Measurements from ENCODE around the gene PIKFYVE.
"Not testable (repeated sequence)": the region's sequence is repeated elsewhere in the genome, so short reads cannot be mapped to it uniquely, and the experiment has no call there.

The PIKFYVE gene

DNA sequence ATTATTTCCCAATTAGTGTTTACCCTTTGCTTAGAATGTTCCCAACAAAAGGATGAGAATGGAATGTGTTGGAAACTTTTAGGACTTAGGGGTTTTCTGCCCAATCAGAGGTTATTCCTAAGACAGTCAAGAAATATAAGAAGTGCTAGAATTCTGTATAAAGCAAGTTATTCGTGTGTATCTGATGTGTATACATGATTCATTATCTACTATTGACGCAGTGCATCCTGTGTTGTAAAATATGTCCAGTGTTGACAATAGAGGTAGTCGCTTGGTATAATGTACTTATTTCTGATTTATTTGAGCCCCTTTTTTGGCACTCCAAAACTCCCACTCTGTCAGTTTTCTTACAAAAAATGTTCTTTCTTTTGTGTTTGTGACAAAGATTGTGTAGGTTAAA, 881 bp downstream of the PIKFYVE start:
- peaks cover 7% of the 10 kb centered on the region in 2 experiments for H3K36me3 ChIP-seq (ENCODE audit: control insufficient read depth in 2 of 2, insufficient read depth in 1 of 2, low read length in 2 of 2)
- ChIA-PET CTCF (interaction anchor here (0.5 to 2.8 kb wide), 5 partner anchors 11 to 202 kb away, joined by 3 to 17 read pairs (median 4); partner anchors contain the start of gene IDH1), POLR2A (interaction anchor here (0.9 to 2.8 kb wide), 4 partner anchors 9 to 556 kb away, joined by 3 to 41 read pairs (median 3); partner anchors contain the start of gene IDH1)
- H3K4me1 ChIP-seq (ENCODE audit: control insufficient read depth, insufficient read depth, low read length), result no peaks in the 10 kb centered on the region; the same call in 1 of the 2 replicates
- H3K4me3 ChIP-seq (ENCODE audit: low read depth, low read length), result peak overlapping the region; percentile 82
- H3K27ac ChIP-seq (ENCODE audit: extremely low read depth, low read depth, low read length), result peak overlapping the region; percentile 82
- H3K9me3 ChIP-seq (ENCODE audit: control insufficient read depth, insufficient read depth, low read depth, low read length), result no peaks in the 10 kb centered on the region
- TF ChIP-seq ZNF23 (tag by site-specific recombination; IDR thresholded peaks at IDR 0.05; ENCODE audit: borderline replicate concordance) (no peak), PRDM10 (tag by site-specific recombination; IDR thresholded peaks at IDR 0.05) (0 out of 2 replicates have a peak, but pooled peaks have one; percentile 25)

- H3K4me3 ChIP-seq (ENCODE audit: low read depth, low read length), result peak overlapping the region; percentile 82; the same call in 1 of the 2 replicates
- CTCF ChIA-PET, result interaction anchor here (0.5 to 0.8 kb wide), 2 partner anchors 11 to 201 kb away, joined by 3 to 4 read pairs; no protein-coding TSS in a partner anchor
- not testable (repeated sequence) for H3K27ac ChIP-seq (ENCODE audit: extremely low read depth, low read depth, low read length)
These were observed 1.5 kb downstream of the PIKFYVE start for GRCh38 chr2:208267526-208267925.

More at GRCh38 chr2:208267526-208267925, 1.5 kb downstream of the PIKFYVE start:
- not testable (repeated sequence) for H3K4me1 ChIP-seq (ENCODE audit: control insufficient read depth, insufficient read depth, low read length); H3K9me3 ChIP-seq (ENCODE audit: control insufficient read depth, insufficient read depth, low read depth, low read length)
- H3K36me3 ChIP-seq (ENCODE audit: control insufficient read depth in 2 of 2, insufficient read depth in 1 of 2, low read length in 2 of 2), result peaks cover 10 to 12% of the 10 kb centered on the region in 2 experiments
- TF ChIP-seq IKZF3 (tag by site-specific recombination; IDR thresholded peaks at IDR 0.05) (0 out of 2 replicates have a peak, but pooled peaks have one; percentile 20), PATZ1 (tag by site-specific recombination; IDR thresholded peaks at IDR 0.05) (peak; percentile 82), ZNF600 (tag by site-specific recombination; IDR thresholded peaks at IDR 0.05) (peak; percentile 50; the same call in 1 of the 2 replicates), ZBTB17 (tag by site-specific recombination; IDR thresholded peaks at IDR 0.05) (peak; percentile 81), GLIS2 (tag by site-specific recombination; IDR thresholded peaks at IDR 0.05) (peak; percentile 81), ZIC2 (tag by site-specific recombination; IDR thresholded peaks at IDR 0.05) (peak; percentile 51; the same call in 1 of the 2 replicates), PRDM10 (tag by site-specific recombination; IDR thresholded peaks at IDR 0.05) (peak; percentile 88), ZNF335 (tag by site-specific recombination; conservative IDR thresholded peaks at IDR 0.05) (peak; percentile 77), GLIS1 (tag by site-specific recombination; IDR thresholded peaks at IDR 0.05) (peak; percentile 97)
- TF ChIP-seq, protein P1, sequence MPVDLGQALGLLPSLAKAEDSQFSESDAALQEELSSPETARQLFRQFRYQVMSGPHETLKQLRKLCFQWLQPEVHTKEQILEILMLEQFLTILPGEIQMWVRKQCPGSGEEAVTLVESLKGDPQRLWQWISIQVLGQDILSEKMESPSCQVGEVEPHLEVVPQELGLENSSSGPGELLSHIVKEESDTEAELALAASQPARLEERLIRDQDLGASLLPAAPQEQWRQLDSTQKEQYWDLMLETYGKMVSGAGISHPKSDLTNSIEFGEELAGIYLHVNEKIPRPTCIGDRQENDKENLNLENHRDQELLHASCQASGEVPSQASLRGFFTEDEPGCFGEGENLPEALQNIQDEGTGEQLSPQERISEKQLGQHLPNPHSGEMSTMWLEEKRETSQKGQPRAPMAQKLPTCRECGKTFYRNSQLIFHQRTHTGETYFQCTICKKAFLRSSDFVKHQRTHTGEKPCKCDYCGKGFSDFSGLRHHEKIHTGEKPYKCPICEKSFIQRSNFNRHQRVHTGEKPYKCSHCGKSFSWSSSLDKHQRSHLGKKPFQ (tag by site-specific recombination; IDR thresholded peaks at IDR 0.05), result peak; percentile 99
- TF ChIP-seq, protein P2, sequence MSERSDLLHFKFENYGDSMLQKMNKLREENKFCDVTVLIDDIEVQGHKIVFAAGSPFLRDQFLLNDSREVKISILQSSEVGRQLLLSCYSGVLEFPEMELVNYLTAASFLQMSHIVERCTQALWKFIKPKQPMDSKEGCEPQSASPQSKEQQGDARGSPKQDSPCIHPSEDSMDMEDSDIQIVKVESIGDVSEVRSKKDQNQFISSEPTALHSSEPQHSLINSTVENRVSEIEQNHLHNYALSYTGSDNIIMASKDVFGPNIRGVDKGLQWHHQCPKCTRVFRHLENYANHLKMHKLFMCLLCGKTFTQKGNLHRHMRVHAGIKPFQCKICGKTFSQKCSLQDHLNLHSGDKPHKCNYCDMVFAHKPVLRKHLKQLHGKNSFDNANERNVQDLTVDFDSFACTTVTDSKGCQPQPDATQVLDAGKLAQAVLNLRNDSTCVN (tag by site-specific recombination; optimal IDR thresholded peaks at IDR 0.05), result peak; percentile 31
- POLR2A ChIA-PET, result interaction anchor here (0.6 to 1.5 kb wide), 2 partner anchors 39 to 557 kb away, joined by 3 to 5 read pairs; no protein-coding TSS in a partner anchor
